ENCODE data around the gene KDM2A.

DNA sequence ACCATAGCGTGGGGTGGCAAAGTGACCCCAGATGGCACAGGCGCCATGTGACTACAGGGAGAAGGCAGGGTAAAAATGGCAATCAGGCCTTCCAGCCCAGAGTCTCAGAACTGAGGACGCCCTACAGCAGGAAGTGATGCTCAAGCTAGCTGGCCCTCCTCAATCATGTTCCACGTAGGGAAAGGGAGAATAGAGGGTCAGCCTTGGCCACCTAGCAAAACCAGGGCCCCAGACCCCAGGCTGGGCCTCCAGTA is 169.1 kb downstream of the KDM2A start:
- no peak for TF ChIP-seq CTCF (IDR thresholded peaks at IDR 0.05; ENCODE audit: low read depth, low read length)
- TF ChIP-seq, protein P1, sequence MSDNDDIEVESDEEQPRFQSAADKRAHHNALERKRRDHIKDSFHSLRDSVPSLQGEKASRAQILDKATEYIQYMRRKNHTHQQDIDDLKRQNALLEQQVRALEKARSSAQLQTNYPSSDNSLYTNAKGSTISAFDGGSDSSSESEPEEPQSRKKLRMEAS (IDR thresholded peaks at IDR 0.05; ENCODE audit: low read depth, low read length) = peak; percentile 77

Measured in NB4 (cell line).